GM18909 (cell line): ENCODE data around the gene GSTA1.
"Not testable (repeated sequence)": the region's sequence is repeated elsewhere in the genome, so short reads cannot be mapped to it uniquely, and the experiment has no call there.

Source experiments
- ATAC-seq: cut with Tn5 transposase; IDR thresholded peaks from one replicate; pipeline ENCODE4 v1.9.1; 2021; ENCODE audit warnings: mild to moderate bottlenecking; ENCODE audit not compliant: unreplicated experiment, poor library complexity

Gene GSTA1

DNA sequence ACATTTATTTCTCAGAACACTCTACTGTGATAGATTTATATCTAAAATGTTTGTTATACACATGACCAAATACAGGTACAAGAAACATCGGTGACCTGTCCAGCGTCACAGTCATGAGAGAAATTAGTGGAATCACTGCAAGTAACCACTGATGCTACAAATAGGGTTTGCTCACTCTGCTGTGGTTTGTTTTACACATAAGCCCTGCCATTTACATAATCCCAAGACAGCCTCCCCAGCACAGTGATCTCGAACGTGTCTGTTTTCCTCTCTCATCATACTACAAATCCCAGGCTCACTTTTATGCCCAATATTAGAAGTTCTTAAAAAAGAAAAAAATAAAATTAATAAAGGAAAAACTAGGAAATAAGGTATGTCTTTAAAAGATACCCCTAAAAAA, 6.2 kb upstream of the GSTA1 start:
- not testable (repeated sequence) for ATAC-seq

DNA sequence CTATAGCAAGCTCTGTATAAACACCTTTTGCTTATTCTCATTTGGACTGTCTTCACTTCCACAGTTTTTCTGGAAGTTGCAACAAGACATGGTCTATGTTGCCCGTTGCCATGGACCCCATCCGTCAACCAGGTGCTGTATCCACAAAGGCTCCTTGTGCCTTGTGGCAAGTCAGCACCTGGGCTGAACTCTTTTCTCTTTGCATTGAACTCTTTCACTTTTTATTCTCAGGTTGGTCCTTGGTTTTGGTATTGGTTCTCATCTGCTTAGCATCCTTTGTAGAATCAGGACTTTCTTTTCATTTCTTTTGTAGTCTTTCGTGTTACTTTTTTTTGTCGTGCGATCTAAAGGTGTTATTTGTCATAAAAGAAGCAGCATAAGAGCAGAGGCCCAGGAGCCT, 5.0 kb upstream of the GSTA1 start:
- no peak for ATAC-seq

DNA sequence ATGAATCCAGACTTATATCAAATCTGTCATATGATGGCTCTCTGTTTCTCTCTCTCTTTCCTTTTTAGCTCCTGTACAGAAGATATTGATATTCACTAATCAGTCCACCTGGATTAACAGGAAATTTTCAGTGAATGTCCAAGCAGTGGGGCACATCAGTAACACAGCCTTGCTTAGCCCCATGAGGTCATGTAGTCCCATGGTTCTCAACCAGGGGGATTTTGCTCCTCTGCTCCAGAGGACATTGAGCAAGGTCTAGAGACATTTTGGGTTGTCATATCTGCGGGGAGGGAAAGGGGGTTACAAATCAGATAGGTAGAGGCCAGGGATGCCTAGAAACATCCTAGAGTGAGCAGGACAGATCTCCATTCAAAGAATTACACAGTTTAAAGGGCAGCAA, 810 bp downstream of the GSTA1 start:
- no peak for ATAC-seq

DNA sequence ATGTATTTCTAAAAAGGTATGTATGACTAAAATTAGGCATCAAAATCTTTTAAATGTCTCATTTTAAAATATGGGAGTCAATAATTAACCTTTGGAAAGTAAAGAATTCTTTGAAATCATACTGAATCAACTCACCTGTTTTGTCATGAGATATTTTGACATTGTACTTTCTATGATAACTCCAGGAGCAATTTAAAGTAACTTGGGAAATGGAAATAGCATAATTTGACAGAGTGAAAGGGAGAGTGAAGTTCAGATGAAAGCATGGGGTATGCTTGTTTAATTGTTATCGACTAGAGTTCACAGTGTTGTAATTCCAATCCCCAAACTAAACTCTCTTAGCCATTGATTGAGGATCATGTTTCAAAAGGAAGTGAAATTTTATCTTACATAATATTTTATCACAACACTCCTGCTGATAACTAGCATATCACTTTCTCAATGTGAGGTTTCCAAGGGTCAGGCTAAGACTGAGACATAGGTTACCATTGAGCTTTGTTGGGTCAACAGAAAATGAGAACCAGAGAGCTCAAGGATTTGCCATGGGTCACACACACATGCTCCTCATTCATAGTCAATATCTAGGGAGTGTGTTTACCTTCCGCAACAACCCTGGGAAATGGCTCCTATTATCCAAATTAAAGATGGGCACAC, 2.3 kb downstream of the GSTA1 start:
- no peak for ATAC-seq

DNA sequence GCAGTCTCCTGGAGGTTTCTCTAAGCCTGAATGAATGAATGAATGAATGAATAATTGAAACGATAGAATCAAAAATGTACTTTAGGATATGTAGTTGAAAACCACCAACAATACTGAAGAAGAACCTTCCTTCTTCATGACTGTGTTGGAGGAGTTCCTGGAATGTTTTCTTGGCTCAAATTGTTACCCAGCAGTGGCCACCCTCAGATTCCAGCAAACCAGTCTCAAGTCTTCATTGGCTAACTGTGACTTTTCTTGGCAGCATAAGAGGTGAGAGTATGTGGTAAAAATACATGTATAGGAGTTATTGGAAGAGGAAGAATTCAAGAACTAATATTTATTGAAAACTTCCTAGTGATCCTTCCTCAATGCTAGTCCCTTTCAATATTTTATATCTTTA, 4.3 kb downstream of the GSTA1 start:
- not testable (repeated sequence) for ATAC-seq

DNA sequence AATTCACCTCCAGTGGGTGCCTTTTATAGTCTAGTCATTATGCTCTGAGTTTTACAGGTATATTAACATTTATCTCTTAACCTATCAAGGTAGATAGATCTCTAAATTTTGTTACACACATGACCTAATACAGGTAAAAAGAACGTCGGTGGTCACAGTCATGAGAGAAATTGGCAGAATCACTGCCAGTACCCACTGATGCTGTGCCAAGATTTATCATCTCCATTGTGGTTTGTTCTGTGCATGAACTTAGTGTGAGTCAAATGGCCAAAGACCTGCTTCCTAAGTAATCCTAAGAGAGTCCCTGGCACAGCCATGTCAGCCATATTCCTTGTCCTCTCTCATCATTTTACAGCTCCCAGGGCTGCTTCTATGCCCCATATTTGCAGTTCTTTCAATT, 9.2 kb downstream of the GSTA1 start:
- ATAC-seq, result not testable (repeated sequence)

DNA sequence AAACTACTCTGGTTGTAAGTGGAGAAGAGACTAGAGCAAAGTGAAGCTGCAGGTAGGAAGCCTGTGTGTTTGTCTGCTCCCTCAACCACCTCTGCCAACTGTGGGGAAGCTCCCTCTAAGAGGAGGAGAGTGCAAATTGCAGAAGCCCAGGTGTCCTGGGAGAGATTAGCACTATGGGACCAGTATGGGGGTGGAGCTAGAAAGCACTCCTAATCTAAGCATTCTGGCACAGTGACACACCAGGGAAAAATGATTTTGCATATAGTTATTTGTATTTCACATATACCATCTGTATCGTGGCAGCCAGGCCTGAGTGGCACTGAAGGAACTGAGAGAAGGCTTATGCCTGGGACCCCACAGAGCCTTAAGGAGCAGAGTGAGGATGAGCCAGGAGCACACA, 12.8 kb downstream of the GSTA1 start:
- no peak for ATAC-seq

DNA sequence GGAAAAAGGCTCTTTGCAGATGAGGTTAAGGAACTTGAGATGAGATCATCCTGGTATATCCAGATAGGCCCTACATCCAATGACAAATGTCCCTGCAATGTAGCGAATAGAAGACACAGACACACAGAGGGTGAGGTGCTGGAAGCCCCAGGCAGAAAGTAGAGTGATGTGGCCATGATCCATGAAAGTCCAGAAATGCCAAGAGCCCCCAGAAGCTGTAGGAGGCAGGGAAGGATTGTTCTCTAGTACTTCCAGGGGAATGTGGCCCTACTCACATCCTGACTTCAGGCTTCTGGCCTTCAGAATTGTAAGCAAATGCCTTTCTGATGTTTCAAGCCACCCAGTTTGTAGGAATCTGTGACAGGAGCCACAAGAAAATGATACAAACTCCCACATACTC, 14.0 kb downstream of the GSTA1 start:
- not testable (repeated sequence) for ATAC-seq

DNA sequence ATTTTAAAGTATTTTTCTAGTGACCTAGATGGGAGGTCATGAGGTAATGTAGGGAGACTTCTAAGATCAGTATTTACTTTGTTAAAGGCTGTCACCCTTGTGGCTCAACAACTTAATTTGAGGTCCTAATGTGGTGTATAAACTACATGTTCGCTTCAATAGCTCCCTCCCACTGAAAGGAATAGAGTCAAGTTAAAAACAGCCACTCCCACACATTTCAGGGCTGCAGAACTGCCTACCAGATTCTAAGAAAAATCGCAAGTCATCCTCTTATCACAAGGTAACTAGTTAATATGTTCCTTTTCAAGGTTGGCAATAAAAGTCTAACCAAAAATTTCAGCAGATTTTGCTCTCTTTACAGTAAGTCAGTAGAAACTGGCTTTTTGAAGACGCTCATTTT, 15.1 kb downstream of the GSTA1 start:
- ATAC-seq, result no peak

DNA sequence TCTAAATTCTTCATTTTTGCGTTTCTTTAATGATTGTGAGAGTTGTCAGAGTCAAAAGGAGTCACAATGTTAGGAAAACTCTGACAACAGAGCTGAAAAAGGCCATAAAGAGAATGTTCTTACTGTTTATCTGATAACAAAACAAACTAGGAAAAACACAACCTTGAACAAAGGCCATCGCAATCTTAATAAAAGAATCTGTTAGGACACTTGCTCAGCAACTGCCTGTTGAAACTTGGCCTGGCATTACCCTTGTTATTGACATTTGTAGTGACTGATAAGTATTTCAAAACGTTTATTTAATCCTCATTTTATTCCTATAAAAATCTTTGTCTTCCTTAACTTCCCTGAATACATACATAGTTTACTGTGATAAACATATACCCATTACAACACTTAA, 15.7 kb downstream of the GSTA1 start:
- ATAC-seq, result no peak

DNA sequence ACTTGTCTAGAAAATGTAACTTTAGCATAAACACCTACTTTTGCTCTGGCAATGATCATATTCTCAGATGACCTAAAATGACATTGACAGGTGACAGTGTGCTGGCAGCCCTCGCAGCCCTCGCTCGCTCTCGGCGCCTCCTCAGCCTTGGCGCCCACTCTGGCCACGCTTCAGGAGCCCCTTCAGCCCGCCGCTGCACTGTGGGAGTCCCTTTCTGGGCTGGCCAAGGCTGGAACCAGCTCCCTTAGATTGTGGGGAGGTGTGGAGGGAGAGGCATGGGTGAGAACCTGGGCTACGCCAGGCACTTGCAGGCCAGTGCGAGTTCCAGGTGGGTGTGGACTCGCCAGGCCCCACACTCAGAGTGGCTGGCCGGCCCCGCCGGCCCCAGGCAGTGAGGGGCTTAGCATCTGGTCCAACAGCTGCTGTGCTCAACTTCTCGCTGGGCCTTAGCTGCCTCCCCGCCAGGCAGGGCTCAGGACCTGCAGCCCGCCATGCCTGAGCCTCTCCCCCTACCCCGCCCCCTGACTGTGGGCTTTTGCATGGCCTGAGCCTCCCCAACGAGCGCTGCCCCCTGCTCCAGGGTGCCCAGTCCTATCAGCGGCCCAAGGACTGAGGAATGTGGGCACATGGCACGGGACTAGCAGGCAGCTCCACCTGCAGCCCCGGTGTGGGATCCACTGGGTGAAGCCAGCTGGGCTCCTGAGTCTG, 17.2 kb downstream of the GSTA1 start:
- no peak for ATAC-seq

DNA sequence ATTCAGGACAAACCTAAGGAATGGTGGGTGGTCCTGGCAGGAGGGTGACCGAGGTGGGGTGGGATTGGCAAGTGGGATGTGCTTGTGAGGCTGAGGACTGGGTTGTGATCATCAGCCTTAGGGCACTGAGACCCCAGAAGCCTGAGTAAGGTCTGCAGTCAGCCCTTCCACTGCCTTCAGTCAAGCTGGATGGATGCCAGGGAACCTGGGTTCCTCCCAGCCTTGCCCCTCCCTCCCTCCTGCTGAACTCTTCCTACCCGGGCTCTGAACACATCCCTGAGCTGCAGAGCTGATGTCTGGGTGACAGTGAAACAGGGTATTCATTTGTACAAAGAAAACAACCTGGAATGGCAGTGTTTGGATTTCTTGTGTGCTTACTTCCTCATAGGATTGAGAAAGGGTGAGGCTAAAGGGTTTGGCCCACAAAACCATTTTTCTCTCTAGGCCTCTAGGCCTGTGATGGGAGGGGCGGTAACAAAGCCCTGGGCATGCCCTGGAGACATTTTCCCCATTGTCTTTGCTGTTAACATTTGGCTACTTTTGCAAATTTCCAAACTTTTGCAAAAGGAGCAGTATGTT, 20.8 kb downstream of the GSTA1 start:
- ATAC-seq, result not testable (repeated sequence)

DNA sequence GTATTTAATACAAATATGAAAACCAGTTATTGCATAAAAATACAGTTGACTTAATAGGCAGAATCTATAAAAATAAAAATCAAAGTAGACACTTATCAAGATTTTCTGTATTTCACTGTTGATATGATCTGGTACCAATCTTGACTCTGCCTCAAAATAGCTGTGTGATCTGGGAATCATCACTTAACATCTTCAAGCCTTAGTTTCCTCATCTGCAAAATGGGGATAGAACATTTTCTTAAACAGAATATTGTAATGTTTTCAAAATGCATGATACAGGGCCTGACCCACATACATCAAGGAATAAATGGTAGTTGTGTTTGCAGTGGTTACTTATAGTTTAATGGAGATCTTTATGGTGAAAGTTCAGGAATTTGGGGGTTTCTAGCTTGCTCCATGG, 21.4 kb downstream of the GSTA1 start:
- not testable (repeated sequence) for ATAC-seq

DNA sequence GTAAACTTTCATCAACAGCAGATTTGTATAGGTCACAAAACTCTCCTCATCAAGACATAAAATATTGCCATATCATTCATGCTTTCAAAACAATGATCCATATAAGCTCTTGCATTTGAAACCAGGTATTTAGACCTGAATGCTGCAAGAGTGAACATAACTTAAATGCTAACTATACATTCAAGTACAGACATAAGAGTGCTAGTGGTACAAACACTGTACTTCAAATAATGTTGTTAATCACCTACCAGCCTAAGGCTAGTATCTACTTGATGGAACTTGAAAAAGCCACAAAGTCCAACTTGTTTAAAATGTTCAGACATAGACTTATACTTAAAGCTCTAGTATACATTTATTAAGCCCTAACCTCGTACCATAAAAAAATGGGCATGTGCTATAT, 24.4 kb downstream of the GSTA1 start:
- ATAC-seq, result no peak

DNA sequence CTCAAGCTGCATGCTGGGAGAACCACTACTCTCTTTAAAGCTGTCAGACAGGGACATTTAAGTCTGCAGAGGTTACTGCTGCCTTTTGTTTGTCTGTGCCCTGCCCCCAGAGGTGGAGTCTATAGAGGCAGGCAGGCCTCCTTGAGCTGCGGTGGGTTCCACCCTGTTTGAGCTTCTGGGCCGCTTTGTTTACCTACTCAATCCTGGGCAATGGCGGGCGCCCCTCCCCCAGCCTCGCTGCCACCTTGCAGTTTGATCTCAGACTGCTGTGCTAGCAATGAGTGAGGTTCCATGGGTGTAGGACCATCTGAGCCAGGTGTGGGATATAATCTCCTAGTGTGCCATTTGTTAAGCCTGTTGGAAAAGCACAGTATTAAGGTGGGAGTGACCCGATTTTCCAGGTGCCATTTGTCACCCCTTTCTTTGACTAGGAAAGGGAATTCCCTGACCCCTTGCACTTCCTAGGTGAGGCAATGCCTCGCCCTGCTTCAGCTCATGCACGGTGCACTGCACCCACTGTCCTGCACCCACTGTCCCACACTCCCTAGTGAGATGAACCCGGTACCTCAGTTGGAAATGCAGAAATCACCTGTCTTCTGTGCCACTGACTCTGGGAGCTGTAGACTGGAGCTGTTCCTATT, 26.8 kb downstream of the GSTA1 start:
- ATAC-seq, result not testable (repeated sequence)

DNA sequence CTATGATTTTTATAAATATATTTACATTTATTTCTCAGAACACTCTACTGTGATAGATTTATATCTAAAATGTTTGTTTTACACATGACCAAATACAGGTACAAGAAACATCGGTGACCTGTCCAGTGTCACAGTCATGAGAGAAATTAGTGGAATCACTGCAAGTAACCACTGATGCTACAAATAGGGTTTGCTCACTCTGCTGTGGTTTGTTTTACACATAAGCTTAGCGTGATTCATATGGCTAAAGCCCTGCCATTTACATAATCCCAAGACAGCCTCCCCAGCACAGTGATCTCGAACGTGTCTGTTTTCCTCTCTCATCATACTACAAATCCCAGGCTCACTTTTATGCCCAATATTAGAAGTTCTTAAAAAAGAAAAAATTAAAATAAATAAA, 34.2 kb downstream of the GSTA1 start:
- not testable (repeated sequence) for ATAC-seq

DNA sequence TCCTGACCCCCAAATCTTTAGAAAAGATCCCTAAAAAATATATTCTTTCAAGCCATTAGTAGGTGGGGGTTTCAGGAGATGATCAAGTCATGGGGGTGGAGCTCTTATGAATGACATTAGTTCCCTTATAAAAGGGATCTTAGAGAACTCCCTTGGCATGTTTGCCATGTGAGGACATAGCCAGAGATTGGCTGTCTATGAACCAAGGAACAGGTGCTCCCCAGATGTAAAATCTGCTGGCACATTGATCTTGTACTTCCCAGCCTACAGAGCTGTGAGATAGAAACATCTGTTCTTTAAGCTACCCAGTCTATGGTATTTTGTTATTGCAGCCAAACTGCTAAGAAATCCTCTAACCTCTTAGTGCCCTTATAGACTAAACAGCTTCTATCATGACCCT, 36.0 kb downstream of the GSTA1 start:
- ATAC-seq, result not testable (repeated sequence)

DNA sequence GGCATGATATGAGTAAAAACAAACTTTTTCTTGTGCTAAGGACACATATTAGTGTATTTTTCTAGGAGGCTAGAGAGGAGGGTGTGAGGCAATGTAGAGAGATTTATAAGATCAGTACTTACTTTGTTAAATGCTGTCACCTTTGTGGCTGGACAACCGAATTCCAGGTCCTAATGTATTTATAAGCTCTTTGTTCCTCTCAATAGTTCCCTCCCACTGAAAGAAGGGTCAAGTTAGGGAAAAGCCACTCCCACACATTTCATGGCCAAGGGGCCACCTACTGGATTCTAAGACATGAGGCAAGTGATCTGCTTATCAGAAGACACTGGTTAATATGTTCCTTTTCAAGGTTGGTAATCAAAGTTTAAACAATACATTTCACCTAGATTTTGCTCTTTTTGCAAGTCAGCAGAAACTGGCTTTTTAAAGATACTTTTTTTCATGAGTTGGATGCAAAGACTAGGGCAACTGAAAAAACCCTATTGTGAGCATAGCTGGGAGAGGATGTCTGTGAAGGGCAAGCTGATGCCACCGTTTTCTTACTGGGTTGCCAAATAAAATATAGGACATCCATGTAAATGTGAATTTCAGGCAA, 40.2 kb downstream of the GSTA1 start, which contains the start of gene GSTA2:
GSTA2 (minus strand) TSS at position 154 of the 595 bp plus-strand sequence. CDS start 5,528 bp downstream, outside the sequence.
- ATAC-seq, result not testable (repeated sequence)

DNA sequence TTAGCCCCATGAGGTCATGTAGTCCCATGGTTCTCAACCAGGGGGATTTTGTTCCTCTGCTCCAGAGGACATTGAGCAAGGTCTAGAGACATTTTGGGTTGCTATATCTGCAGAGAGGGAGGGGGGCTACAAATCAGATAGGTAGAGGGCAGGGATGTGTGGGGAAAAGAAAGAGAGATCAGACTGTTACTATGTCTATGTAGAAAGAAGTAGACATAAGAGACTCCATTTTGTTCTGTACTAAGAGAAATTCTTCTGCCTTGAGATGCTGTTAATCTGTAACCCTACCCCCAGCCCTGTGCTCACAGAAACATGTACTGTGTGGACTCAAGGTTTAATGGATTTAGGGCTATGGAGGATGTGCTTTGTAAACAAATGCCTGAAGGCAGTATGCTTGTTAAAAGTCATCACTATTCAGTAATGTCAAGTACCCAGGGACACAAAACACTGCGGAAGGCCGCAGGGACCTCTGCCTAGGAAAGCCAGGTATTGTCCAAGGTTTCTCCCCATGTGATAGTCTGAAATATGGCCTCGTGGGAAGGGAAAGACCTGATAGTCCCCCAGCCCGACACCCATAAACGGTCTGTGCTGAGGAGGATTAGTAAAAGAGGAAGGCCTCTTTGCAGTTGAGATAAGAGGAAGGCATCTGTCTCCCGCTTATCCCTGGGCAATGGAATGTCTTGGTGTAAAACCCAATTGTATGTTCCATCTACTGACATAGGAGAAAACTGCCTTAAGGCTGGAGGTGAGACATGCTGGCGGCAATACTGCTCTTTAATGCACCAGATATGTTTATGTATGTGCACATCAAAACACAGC, 41.7 kb downstream of the GSTA1 start:
- ATAC-seq, result not testable (repeated sequence)
